NB4 (cell line): ENCODE data around the gene STX18.
"Not testable (repeated sequence)": the region's sequence is repeated elsewhere in the genome, so short reads cannot be mapped to it uniquely, and the experiment has no call there.

Experiments used
- DNase-seq: peaks from one replicate; pipeline ENCODE4 v3.0.0; 2010; ENCODE audit warnings: low read depth
- H3K4me3 ChIP-seq: one replicate; pipeline ENCODE4 v1.5.1; 2011; ENCODE audit warnings: mild to moderate bottlenecking, low read depth, low read length, moderate library complexity
- MYC ChIP-seq: IDR thresholded peaks from 2 replicates; pipeline ENCODE4 v1.6.1; 2011; ENCODE audit warnings: low read depth, low read length
- POLR2A ChIP-seq: IDR thresholded peaks from 2 replicates; pipeline ENCODE4 v1.6.1; 2011; ENCODE audit warnings: mild to moderate bottlenecking; ENCODE audit not compliant: insufficient read length; ENCODE audit errors: extremely low read depth
- TF ChIP-seq, protein P1 (sequence below): IDR thresholded peaks from 2 replicates; pipeline ENCODE4 v1.6.1; 2011; ENCODE audit warnings: low read depth, low read length
- TF ChIP-seq, protein P2 (sequence below): IDR thresholded peaks from one replicate; pipeline ENCODE4 v1.5.1; 2012; ENCODE audit warnings: low read depth, low read length

STX18 gene

DNA sequence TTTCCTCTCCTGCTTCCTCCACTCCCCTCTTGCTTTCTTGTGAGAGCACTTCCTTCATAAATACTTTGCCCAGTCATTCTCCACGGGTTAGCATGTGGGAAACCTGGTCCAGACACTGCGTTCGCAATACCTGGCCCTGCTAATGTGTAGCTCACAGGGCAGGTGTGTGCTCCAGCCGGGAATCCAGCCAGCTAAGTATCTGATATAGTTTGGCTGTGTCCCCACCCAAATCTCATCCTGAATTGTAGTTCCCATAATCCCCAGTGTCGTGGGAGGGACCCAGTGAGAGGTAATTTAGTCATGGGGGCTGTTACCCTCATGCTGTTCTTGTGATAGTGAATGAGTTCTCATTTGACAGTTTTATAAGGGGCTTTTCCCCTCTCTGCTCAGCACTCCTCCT lies 32.2 kb upstream of the STX18 start:
- TF ChIP-seq, protein P1, sequence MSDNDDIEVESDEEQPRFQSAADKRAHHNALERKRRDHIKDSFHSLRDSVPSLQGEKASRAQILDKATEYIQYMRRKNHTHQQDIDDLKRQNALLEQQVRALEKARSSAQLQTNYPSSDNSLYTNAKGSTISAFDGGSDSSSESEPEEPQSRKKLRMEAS = no peak
- TF ChIP-seq MYC = no peak
- TF ChIP-seq, protein P2, sequence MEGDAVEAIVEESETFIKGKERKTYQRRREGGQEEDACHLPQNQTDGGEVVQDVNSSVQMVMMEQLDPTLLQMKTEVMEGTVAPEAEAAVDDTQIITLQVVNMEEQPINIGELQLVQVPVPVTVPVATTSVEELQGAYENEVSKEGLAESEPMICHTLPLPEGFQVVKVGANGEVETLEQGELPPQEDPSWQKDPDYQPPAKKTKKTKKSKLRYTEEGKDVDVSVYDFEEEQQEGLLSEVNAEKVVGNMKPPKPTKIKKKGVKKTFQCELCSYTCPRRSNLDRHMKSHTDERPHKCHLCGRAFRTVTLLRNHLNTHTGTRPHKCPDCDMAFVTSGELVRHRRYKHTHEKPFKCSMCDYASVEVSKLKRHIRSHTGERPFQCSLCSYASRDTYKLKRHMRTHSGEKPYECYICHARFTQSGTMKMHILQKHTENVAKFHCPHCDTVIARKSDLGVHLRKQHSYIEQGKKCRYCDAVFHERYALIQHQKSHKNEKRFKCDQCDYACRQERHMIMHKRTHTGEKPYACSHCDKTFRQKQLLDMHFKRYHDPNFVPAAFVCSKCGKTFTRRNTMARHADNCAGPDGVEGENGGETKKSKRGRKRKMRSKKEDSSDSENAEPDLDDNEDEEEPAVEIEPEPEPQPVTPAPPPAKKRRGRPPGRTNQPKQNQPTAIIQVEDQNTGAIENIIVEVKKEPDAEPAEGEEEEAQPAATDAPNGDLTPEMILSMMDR = no peak
- TF ChIP-seq POLR2A = no peak
- no peak overlapping the region for H3K4me3 ChIP-seq
- no peak for DNase-seq

DNA sequence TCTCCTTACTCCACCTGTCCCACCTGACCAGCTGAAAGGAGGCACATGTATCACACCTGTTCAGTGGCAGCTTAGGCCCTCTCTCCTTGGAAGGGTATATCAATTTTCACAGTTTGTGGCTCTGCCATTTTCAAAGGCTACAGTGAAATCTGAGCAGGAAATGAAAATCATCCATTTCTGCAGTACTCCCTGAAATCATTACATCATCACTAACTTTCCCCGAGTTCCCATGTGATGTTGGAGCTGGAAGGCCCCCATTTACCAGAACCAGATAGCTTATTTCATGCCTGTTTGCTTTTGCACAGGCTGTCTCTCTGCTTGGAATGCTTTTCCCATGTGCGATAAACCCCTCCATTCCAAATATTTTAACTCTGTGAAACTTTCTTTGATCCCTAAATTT lies 31.0 kb upstream of the STX18 start:
- no peak for DNase-seq
- no peak overlapping the region for H3K4me3 ChIP-seq
- no peak for TF ChIP-seq POLR2A
- TF ChIP-seq, protein P1 = no peak
- TF ChIP-seq, protein P2 = no peak
- TF ChIP-seq MYC = no peak

DNA sequence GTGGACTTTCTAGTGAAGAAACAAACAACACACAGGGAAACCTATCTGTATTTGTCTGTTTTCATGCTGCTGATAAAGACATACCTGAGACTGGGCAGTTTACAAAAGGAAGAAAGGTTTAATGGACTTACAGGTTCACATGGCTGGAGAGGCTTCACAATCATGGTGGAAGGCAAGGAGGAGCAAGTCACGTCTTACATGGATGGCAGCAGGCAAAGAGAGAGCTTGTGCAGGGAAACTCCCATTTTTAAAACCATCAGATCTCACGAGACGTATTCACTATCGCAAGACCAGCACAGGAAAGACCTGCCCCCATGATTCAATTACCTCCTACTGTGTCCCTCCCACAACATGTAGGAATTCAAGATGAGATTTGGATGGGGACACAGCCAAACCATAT lies 28.0 kb upstream of the STX18 start:
- not testable (repeated sequence) for H3K4me3 ChIP-seq, DNase-seq

DNA sequence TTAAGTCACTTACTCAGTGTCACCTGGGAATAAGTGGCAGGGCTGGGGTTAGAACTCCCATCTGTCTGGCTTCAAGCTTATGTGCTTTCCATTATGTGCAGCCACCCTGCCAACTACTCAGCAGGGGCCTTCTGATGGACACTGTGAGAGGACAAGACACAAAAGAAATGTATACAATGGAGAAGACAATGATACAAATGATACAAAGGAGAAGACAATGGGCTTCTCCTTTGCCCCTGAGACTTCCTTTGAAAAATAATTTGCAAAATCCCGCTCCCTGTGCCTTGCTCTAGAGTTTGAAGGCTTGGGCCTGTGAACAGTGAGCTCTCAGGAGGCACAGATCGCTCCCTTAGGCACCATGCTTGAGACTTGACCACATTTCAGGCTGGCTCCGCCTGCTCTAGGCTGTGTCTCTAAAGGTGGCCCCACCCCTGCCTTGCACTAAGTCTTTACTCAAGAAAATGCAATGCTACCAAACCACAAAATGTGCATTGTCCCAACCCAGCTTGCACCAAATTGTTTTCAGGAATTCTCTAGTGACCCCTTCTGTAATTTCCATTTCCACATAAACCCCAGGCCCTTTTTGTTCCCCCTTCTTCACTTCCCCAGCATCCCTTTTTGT lies 27.1 kb upstream of the STX18 start:
- no peak overlapping the region for H3K4me3 ChIP-seq
- DNase-seq = no peak
- TF ChIP-seq, protein P1 = no peak
- TF ChIP-seq, protein P2 = no peak
- TF ChIP-seq POLR2A (no peak), MYC (no peak)

DNA sequence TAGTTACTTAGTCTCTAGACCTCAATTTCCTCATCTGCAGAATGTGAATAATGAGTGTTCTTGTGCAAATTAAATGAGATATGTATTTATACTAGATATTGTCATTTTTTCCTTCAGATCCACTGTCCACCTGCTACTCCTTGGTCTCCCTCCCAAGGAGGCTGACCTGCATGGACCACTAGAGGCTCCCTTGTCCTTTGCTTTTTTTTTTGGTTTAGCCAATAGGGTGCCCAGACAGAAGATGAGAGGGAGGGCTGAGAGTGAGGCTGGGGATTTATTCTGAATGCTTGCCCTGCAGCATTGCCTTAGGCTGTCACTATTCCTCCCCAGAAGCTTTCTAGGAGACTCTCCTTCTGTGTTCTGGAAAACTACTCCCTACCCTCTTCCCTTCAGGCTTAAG lies 24.5 kb upstream of the STX18 start:
- not testable (repeated sequence) for H3K4me3 ChIP-seq, DNase-seq

DNA sequence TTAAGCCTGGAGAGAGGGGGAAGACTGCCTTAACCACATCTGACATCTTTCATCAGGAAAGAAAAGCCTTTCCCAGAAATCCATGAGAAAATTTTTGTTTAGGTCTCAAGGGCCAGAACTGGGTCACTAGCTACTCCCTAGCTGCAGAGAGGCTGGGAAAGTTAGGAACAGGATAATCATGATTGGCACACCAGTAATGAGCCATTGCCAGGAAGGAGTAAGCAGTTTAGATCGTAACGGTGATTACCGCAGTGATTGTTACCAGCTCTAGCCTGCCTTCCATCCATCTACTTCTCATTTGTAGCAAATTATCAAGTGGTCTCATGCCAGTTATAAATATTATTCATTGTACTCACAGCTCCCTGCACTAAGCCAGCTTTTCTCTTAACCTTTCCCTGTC lies 22.7 kb upstream of the STX18 start:
- no peak overlapping the region for H3K4me3 ChIP-seq
- no peak for DNase-seq
- TF ChIP-seq, protein P1 = no peak
- TF ChIP-seq POLR2A (no peak), MYC (no peak)
- TF ChIP-seq, protein P2 = no peak

DNA sequence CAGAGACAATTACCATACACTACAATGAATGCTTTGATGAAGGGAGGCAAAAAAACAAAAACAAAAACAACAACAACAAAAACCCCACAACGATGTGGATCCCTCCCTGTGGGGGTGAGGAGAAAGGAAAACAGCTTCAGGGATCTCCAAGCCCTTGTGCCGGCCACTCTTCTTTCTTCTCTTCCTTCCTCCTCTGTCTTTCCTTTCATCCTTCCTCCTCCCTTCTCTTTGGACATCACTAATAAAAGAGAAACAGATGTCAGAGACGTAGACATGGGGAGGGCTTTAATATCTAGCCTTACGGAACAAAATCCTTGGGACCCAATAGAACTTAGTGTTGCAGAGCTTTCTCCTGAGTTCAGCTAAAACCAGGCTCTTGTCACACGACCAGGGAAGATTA lies 18.8 kb upstream of the STX18 start:
- TF ChIP-seq, protein P1 = no peak
- no peak for TF ChIP-seq POLR2A
- TF ChIP-seq, protein P2 = no peak
- no peak for TF ChIP-seq MYC
- no peak for DNase-seq
- H3K4me3 ChIP-seq = no peak overlapping the region
